Neutrophil (primary cell): ENCODE data around the gene MUC5B.

ENCODE experiments used
- H3K27ac ChIP-seq: fragments of 200-600 bp; sonication (generic); 2 replicates; pipeline ENCODE4 v1.5.1; 2016; ENCODE audit warnings: mild to moderate bottlenecking, moderate library complexity
- H3K27me3 ChIP-seq: fragments of 200-600 bp; sonication (generic); 2 replicates; pipeline ENCODE4 v1.6.0; 2016; ENCODE audit warnings: mild to moderate bottlenecking
- H3K36me3 ChIP-seq: fragments of 200-600 bp; sonication (generic); 2 replicates; pipeline ENCODE4 v1.5.1; 2017
- H3K4me1 ChIP-seq, 2 experiments: fragments of 200-600 bp in 1 of 2; sonication (generic) in 1 of 2; 1 replicate in 1 of 2; 2 replicates in 1 of 2; pipeline versions ENCODE4 v1.5.1 to v1.6.1; 2013 to 2016; ENCODE audit warnings: low read depth in 1 of 2, low read length in 1 of 2, mild to moderate bottlenecking in 1 of 2, moderate library complexity in 1 of 2; ENCODE audit not compliant: control insufficient read depth in 1 of 2, insufficient read depth in 1 of 2
- H3K4me3 ChIP-seq, 2 experiments: fragments of 200-600 bp in 1 of 2; sonication (generic) in 1 of 2; 1 replicate in 1 of 2; 2 replicates in 1 of 2; pipeline ENCODE4 v1.5.1; 2013 to 2016; ENCODE audit warnings: low read depth in 1 of 2, low read length in 1 of 2, mild to moderate bottlenecking in 1 of 2, moderate library complexity in 1 of 2
- H3K9me3 ChIP-seq: fragments of 200-600 bp; sonication (generic); 2 replicates; pipeline ENCODE4 v1.5.1; 2016
- TF ChIP-seq, protein P1 (sequence below): fragments of 200-600 bp; sonication (generic); IDR thresholded peaks from 2 replicates; pipeline ENCODE4 v1.5.1; 2016; ENCODE audit warnings: antibody characterized with exemption

MUC5B gene

DNA sequence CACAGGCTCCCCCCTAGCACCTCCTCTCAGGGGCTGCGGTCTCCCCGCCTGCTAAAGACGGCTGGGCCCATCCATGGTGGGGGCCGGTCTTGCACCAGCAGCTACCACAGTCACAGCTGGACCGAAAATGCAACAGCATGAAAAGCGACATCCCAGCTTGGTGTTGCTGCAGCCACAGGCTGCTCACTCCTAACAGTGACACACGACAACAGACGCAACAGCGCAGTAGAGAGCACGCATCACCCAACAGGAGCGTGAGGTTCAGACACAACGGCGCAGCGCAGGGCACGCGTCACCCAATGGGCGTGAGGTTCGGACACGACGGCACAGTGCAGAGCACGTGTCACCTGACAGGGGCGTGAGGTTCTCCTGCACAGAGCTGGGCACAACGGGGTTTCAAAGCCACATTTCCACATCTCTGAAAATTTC, 62.5 kb downstream of the MUC5B start:
- H3K27me3 ChIP-seq = no peaks in the 10 kb centered on the region
- no peaks in the 10 kb centered on the region for H3K4me1 ChIP-seq
- H3K9me3 ChIP-seq = no peaks in the 10 kb centered on the region
- TF ChIP-seq, protein P1, sequence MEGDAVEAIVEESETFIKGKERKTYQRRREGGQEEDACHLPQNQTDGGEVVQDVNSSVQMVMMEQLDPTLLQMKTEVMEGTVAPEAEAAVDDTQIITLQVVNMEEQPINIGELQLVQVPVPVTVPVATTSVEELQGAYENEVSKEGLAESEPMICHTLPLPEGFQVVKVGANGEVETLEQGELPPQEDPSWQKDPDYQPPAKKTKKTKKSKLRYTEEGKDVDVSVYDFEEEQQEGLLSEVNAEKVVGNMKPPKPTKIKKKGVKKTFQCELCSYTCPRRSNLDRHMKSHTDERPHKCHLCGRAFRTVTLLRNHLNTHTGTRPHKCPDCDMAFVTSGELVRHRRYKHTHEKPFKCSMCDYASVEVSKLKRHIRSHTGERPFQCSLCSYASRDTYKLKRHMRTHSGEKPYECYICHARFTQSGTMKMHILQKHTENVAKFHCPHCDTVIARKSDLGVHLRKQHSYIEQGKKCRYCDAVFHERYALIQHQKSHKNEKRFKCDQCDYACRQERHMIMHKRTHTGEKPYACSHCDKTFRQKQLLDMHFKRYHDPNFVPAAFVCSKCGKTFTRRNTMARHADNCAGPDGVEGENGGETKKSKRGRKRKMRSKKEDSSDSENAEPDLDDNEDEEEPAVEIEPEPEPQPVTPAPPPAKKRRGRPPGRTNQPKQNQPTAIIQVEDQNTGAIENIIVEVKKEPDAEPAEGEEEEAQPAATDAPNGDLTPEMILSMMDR = no peak
- no peak overlapping the region for H3K27ac ChIP-seq
- peaks cover 89% of the 10 kb centered on the region for H3K36me3 ChIP-seq
- no peak overlapping the region for H3K4me3 ChIP-seq

DNA sequence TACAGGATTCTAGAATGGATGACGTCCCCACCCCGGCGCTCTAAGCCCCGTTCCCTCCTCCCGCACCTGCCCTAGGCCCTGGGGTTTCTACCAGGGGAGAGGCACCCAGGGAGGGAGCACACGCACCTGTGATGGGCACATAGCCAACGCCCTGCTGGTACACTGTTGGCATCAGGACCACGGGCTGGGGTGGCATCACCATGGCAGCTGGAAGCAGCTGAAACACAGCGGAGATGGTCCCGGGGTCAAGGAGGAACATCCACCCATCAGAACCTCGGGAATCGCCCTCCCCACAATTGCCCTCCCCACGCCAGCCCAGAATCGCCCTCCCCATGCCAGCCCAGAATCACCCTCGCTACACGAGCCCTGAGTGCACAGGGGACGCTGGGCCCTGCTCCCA, 63.0 kb downstream of the MUC5B start:
- Histone ChIP-seq H3K27me3 (no peaks in the 10 kb centered on the region), H3K27ac (no peak overlapping the region), H3K4me1 (no peaks in the 10 kb centered on the region), H3K36me3 (peaks cover 89% of the 10 kb centered on the region), H3K4me3 (no peak overlapping the region), H3K9me3 (no peaks in the 10 kb centered on the region)
- TF ChIP-seq, protein P1 = no peak

DNA sequence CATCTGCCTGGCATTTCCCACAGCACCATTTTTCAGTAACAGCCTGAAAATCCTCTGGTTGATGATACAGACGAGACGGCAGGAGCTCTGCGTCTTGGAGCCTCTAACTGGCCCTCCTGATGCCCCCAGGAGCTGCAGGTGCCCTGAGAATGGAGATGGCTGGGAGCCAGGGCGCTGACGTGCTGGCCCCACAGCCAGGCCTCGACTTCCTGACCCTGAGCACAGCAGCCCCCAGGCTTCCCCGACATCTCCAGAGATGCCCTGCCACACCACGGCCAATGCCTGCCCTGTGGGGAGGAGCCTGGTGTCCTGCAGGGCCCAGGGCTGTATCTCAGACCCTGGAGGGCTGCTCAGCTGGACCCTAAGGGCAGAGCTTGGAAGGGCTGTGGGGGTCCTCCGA, 65.1 kb downstream of the MUC5B start:
- Histone ChIP-seq H3K36me3 (peaks cover 93% of the 10 kb centered on the region), H3K27ac (no peak overlapping the region), H3K27me3 (no peaks in the 10 kb centered on the region)

DNA sequence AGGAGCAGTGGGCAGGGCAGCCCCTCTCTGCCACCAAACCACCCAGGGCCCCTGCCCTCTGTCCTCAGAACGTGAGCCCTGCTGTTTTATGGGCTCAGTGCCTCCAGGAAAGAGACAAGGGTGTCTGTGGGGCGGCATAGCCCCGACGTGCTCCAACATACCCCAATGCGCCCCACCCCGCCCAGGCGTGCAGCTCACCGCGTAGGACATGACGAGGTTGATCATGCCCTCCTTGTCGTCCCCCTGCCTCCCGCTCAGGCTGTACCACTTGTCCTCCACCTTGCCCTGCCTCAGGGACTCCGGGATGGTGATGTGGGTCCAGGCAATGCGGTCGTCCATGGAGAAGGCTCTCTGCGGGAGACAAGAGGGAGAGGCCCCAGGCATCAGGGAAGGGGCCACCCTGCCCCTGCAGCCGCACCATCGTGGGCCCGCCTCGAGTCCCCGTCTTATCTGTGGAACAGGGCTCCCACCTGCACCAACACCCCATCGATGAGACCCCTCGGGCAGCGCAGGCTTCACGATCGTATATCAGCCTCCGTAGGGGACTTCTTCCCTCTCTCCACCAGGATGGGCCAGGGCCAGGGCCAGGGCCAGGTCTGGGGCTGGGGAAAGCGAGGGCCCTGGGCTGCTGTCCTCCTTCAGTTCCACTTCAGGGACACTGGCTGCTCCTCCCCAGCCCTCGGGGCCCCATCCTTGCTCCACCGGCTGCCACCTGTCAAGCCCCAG, 65.7 kb downstream of the MUC5B start:
- Histone ChIP-seq H3K36me3 (peaks cover 93% of the 10 kb centered on the region), H3K27ac (no peak overlapping the region)

More for the DNA sequence above, 65.1 kb downstream of the MUC5B start:
- Histone ChIP-seq H3K4me3 (no peak overlapping the region), H3K9me3 (no peaks in the 10 kb centered on the region), H3K4me1 (no peaks in the 10 kb centered on the region)
- TF ChIP-seq, protein P1 = no peak

DNA sequence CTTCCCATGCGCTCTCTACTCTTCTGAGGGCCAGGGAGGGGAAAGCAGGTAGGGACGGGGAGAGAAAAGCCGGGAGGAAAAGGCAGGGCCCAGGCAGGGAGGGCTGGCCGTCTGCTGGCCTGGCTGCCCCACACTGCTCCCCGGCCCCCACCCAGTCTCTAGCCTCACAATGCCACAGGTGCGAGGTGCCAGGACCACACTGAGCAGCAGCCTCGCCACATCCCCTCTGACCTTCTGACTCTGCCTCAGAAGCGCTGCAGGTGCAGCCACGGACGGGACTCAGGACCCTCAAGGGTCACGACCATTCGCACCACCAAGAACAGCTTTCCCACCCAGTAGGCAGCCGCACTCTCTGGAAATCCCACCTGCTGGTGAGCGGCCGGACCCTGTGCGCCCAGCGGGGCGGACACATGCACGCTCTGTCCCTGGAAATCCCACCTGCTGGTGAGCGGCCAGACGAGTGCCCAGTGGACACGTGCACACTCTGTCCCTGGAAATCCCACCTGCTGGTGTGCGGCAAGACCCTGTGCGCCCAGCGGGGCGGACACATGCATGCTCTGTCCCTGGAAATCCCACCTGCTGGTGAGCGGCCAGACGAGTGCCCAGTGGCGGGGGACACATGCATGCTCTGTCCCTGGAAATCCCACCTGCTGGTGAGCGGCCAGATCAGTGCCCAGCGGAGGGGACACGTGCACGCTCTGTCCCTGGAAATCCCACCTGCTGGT, 66.5 kb downstream of the MUC5B start:
- Histone ChIP-seq H3K27ac (no peak overlapping the region), H3K4me1 (no peaks in the 10 kb centered on the region), H3K9me3 (no peaks in the 10 kb centered on the region), H3K27me3 (no peaks in the 10 kb centered on the region), H3K4me3 (no peak overlapping the region), H3K36me3 (peaks cover 92% of the 10 kb centered on the region)
- TF ChIP-seq, protein P1 = no peak

More for the DNA sequence above, 65.7 kb downstream of the MUC5B start:
- H3K4me3 ChIP-seq = no peak overlapping the region
- no peaks in the 10 kb centered on the region for H3K9me3 ChIP-seq
- H3K27me3 ChIP-seq = no peaks in the 10 kb centered on the region
- no peaks in the 10 kb centered on the region for H3K4me1 ChIP-seq
- TF ChIP-seq, protein P1 = no peak
